ENCODE data around the gene STK39.

Gene STK39

DNA sequence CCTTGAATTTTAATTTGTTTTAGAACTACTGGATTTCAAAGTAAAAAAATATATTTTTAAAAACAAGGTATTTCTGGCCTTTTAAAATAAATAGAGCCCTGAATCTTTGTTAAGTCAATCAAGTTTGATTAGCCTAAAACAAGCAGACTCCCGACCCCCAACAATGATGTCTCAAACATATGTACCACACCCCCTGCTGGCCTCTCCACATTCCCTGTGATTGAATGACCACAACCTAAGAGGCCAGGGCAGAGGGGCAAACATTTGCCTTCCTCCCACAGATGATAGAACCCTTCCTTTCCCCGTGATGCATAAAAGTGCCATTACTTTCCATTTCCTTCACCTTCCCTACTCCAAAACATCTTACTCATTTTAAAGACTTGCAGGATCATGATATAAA is 130.9 kb downstream of the STK39 start:
- Histone ChIP-seq H3K9me3 (ENCODE audit: insufficient read depth, low read length) (no peaks in the 10 kb centered on the region), H3K27me3 (ENCODE audit: insufficient read depth, insufficient read length) (no peaks in the 10 kb centered on the region), H3K36me3 (ENCODE audit: insufficient read depth, insufficient read length, low read length) (no peaks in the 10 kb centered on the region), H3K4me3 (ENCODE audit: insufficient read length, low read depth) (no peak overlapping the region), H3K4me1 (ENCODE audit: insufficient read depth, insufficient read length) (peaks cover 6% of the 10 kb centered on the region), H3K9ac (ENCODE audit: insufficient read length, low read depth) (no peak overlapping the region)
- TF ChIP-seq YY1 (IDR thresholded peaks at IDR 0.05; ENCODE audit: insufficient read depth, insufficient read length) (no peak), SUZ12 (IDR thresholded peaks at IDR 0.05; ENCODE audit: extremely low read depth, insufficient read depth, insufficient read length) (no peak), ZNF274 (IDR thresholded peaks at IDR 0.05; ENCODE audit: low read depth, low read length) (no peak)
- peak; percentile 49 for DNase-seq (ENCODE audit: low read depth, low spot score)

DNA sequence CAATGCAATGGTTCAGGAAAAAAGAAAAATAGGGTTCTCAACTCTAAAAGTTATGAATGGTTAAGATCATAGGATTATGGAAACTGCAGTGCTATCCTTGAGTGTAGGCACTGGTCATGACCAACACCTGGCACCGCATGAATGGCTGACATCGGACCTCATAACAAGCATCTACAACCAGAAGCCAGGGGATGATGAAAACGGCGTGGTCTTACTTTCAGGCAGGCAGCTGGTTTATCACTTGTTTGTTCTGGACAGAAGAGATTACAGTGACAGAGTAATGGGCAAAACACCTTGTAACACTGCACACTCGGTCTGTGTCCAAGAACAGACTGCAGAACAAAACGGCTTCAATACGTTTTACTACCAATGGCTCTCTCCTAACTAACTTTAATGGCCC is 132.8 kb downstream of the STK39 start:
- Histone ChIP-seq H3K36me3 (ENCODE audit: insufficient read depth, insufficient read length, low read length) (no peaks in the 10 kb centered on the region), H3K27me3 (ENCODE audit: insufficient read depth, insufficient read length) (no peaks in the 10 kb centered on the region)

DNA sequence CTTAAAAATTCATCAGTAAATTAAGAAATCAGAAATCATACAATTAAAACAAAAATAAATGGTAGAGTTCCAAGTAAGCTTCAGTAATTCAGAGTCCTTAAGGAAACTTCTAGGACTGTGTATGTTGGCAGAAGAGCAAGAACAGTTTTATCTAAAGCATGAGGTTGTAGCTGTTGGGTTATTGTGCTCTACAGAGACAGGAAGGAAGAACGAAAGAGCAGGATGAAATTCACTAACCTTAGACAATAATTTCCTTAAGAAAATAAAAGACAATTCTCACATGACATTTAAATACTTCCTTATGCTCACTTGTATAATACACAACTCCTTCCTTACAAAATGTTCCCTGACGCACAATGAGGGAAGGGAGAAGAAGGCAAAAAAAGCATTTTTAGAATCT is 133.4 kb downstream of the STK39 start:
- no peak overlapping the region for H3K9ac ChIP-seq (ENCODE audit: insufficient read length, low read depth)
- peaks cover 5% of the 10 kb centered on the region for H3K4me1 ChIP-seq (ENCODE audit: insufficient read depth, insufficient read length)
- DNase-seq (ENCODE audit: low read depth, low spot score) = no peak
- no peaks in the 10 kb centered on the region for H3K36me3 ChIP-seq (ENCODE audit: insufficient read depth, insufficient read length, low read length)
- H3K9me3 ChIP-seq (ENCODE audit: insufficient read depth, low read length) = no peaks in the 10 kb centered on the region
- TF ChIP-seq YY1 (IDR thresholded peaks at IDR 0.05; ENCODE audit: insufficient read depth, insufficient read length) (no peak), SUZ12 (IDR thresholded peaks at IDR 0.05; ENCODE audit: extremely low read depth, insufficient read depth, insufficient read length) (no peak), ZNF274 (IDR thresholded peaks at IDR 0.05; ENCODE audit: low read depth, low read length) (no peak)
- H3K27me3 ChIP-seq (ENCODE audit: insufficient read depth, insufficient read length) = no peaks in the 10 kb centered on the region
- H3K4me3 ChIP-seq (ENCODE audit: insufficient read length, low read depth) = no peak overlapping the region

More for the DNA sequence above, 132.8 kb downstream of the STK39 start:
- Histone ChIP-seq H3K4me1 (ENCODE audit: insufficient read depth, insufficient read length) (peaks cover 6% of the 10 kb centered on the region), H3K9me3 (ENCODE audit: insufficient read depth, low read length) (no peaks in the 10 kb centered on the region), H3K4me3 (ENCODE audit: insufficient read length, low read depth) (no peak overlapping the region), H3K9ac (ENCODE audit: insufficient read length, low read depth) (no peak overlapping the region)
- DNase-seq (ENCODE audit: low read depth, low spot score) = no peak
- TF ChIP-seq SUZ12 (IDR thresholded peaks at IDR 0.05; ENCODE audit: extremely low read depth, insufficient read depth, insufficient read length) (no peak), YY1 (IDR thresholded peaks at IDR 0.05; ENCODE audit: insufficient read depth, insufficient read length) (no peak), ZNF274 (IDR thresholded peaks at IDR 0.05; ENCODE audit: low read depth, low read length) (no peak)

DNA sequence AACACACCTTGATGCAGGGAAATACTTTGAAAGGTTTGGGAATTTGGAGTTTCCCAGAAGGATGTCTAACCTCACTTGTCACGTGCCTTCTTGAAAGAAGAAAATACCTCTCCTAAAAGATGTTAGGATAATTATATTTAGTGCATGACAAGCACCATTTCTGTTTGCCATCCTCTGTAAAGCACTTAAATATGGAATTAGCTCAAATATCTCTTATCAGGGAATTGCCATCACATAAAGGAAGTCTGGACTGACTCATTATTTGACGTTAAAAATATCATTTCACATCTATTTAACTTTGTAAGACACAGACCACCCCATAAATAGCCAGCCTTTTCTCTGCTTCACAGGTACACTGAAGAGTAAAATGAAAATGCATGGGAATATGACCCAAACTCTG is 140.1 kb downstream of the STK39 start:
- H3K27me3 ChIP-seq (ENCODE audit: insufficient read depth, insufficient read length) = no peaks in the 10 kb centered on the region
- no peak overlapping the region for H3K9ac ChIP-seq (ENCODE audit: insufficient read length, low read depth)
- DNase-seq (ENCODE audit: low read depth, low spot score) = no peak
- H3K36me3 ChIP-seq (ENCODE audit: insufficient read depth, insufficient read length, low read length) = no peaks in the 10 kb centered on the region
- H3K4me1 ChIP-seq (ENCODE audit: insufficient read depth, insufficient read length) = no peaks in the 10 kb centered on the region
- no peak for TF ChIP-seq YY1 (IDR thresholded peaks at IDR 0.05; ENCODE audit: insufficient read depth, insufficient read length)
- TF ChIP-seq ZNF274 (IDR thresholded peaks at IDR 0.05; ENCODE audit: low read depth, low read length) = no peak
- no peak for TF ChIP-seq SUZ12 (IDR thresholded peaks at IDR 0.05; ENCODE audit: extremely low read depth, insufficient read depth, insufficient read length)
- H3K4me3 ChIP-seq (ENCODE audit: insufficient read length, low read depth) = no peak overlapping the region
- no peaks in the 10 kb centered on the region for H3K9me3 ChIP-seq (ENCODE audit: insufficient read depth, low read length)

DNA sequence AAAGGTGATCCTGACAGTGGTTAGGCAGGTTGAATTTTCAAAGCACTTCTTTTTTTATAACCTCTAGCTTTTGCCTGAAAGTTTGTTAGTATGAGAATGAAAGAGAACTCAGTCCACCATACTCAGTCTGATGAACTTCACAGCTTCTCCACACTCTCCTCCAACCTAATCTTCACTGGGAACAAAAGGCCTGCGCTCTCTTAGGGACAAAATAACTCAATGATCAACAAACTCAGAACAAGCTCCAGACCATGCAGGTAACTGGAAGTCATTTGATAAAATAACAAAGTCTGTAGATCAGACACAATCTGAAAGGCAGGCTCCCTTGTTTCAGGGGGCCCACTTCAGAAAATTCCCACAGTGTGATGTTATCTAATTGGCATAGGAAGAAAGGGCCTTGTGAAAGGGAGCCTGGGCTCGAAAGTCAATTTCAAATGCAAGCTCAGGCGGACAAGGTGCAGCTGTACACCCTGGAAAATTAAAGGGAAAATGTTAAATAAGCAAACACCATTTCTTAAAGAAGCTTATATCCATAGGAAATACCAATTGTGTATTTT is 142.2 kb downstream of the STK39 start:
- Histone ChIP-seq H3K36me3 (ENCODE audit: insufficient read depth, insufficient read length, low read length) (no peaks in the 10 kb centered on the region), H3K4me1 (ENCODE audit: insufficient read depth, insufficient read length) (no peaks in the 10 kb centered on the region), H3K4me3 (ENCODE audit: insufficient read length, low read depth) (no peak overlapping the region), H3K9me3 (ENCODE audit: insufficient read depth, low read length) (no peaks in the 10 kb centered on the region), H3K9ac (ENCODE audit: insufficient read length, low read depth) (no peak overlapping the region), H3K27me3 (ENCODE audit: insufficient read depth, insufficient read length) (no peaks in the 10 kb centered on the region)
- DNase-seq (ENCODE audit: low read depth, low spot score) = no peak
- TF ChIP-seq ZNF274 (IDR thresholded peaks at IDR 0.05; ENCODE audit: low read depth, low read length) (no peak), YY1 (IDR thresholded peaks at IDR 0.05; ENCODE audit: insufficient read depth, insufficient read length) (no peak), SUZ12 (IDR thresholded peaks at IDR 0.05; ENCODE audit: extremely low read depth, insufficient read depth, insufficient read length) (no peak)

DNA sequence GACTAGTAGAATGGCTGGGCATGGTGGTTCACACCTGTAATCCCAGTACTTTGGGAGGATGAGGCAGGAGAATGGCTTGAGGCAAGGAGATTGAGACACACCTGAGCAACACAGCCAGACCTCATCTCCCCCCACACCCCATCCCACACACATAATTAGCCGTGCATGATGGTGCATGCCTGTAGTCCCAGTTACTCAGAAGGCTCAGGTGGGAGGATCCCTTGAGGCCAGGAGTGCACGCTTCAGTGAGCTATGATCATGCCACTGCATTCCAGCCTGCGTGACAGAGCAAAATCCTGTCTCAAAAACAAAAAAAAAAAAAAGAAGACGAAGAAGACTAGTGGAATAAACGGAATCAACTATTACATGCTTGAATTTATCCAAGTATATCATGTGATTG is 150.0 kb downstream of the STK39 start:
- H3K4me3 ChIP-seq (ENCODE audit: insufficient read length, low read depth) = no peak overlapping the region
- DNase-seq (ENCODE audit: low read depth, low spot score) = no peak
- no peaks in the 10 kb centered on the region for H3K9me3 ChIP-seq (ENCODE audit: insufficient read depth, low read length)
- H3K4me1 ChIP-seq (ENCODE audit: insufficient read depth, insufficient read length) = no peaks in the 10 kb centered on the region
- H3K36me3 ChIP-seq (ENCODE audit: insufficient read depth, insufficient read length, low read length) = no peaks in the 10 kb centered on the region
- no peak overlapping the region for H3K9ac ChIP-seq (ENCODE audit: insufficient read length, low read depth)
- H3K27me3 ChIP-seq (ENCODE audit: insufficient read depth, insufficient read length) = no peaks in the 10 kb centered on the region
- TF ChIP-seq ZNF274 (IDR thresholded peaks at IDR 0.05; ENCODE audit: low read depth, low read length) = no peak

DNA sequence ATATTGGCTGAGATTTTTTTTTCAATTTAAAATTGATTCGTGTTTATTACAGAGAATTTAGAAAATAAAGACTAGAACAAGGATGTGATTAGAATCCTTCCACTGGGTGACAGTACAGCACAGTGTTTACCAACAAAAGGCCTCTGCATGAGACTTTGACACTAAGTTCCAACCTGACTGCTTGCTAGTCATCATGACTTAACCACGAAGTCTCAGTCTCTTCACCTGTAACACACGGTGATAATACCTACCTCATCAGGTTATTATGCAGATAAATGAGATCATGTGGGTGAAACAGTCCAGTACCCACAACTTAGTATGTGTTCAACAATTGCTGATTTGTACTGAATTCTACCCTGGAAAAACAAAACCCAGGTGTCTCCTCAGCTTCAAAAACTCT is 151.2 kb downstream of the STK39 start:
- no peaks in the 10 kb centered on the region for H3K4me1 ChIP-seq (ENCODE audit: insufficient read depth, insufficient read length)
- TF ChIP-seq YY1 (IDR thresholded peaks at IDR 0.05; ENCODE audit: insufficient read depth, insufficient read length) (no peak), ZNF274 (IDR thresholded peaks at IDR 0.05; ENCODE audit: low read depth, low read length) (no peak), SUZ12 (IDR thresholded peaks at IDR 0.05; ENCODE audit: extremely low read depth, insufficient read depth, insufficient read length) (no peak)
- H3K27me3 ChIP-seq (ENCODE audit: insufficient read depth, insufficient read length) = no peaks in the 10 kb centered on the region
- H3K4me3 ChIP-seq (ENCODE audit: insufficient read length, low read depth) = no peak overlapping the region
- no peak overlapping the region for H3K9ac ChIP-seq (ENCODE audit: insufficient read length, low read depth)
- no peaks in the 10 kb centered on the region for H3K36me3 ChIP-seq (ENCODE audit: insufficient read depth, insufficient read length, low read length)
- H3K9me3 ChIP-seq (ENCODE audit: insufficient read depth, low read length) = no peaks in the 10 kb centered on the region
- no peak for DNase-seq (ENCODE audit: low read depth, low spot score)

DNA sequence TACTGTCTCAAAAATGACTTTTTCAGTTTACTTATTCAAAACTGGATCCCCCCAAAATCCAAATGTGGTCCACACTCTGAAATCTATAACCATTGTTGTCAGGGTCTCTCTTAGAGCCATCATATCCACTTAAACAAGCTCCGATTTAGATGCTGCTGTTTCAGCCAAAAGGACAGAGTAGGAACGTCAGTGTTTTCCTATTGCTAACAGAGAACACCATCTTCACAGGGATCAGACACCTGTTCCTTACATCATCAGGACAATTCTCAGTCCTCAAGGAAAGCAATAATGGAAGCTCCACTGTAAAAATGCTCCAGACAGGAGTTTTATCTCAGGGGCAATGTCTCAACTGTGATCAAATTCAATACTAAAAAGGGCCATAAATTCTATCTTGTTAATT is 155.4 kb downstream of the STK39 start:
- no peak for TF ChIP-seq ZNF274 (IDR thresholded peaks at IDR 0.05; ENCODE audit: low read depth, low read length)
- no peak for TF ChIP-seq SUZ12 (IDR thresholded peaks at IDR 0.05; ENCODE audit: extremely low read depth, insufficient read depth, insufficient read length)
- TF ChIP-seq YY1 (IDR thresholded peaks at IDR 0.05; ENCODE audit: insufficient read depth, insufficient read length) = no peak
- no peaks in the 10 kb centered on the region for H3K4me1 ChIP-seq (ENCODE audit: insufficient read depth, insufficient read length)
- H3K27me3 ChIP-seq (ENCODE audit: insufficient read depth, insufficient read length) = no peaks in the 10 kb centered on the region

More for the DNA sequence above, 155.4 kb downstream of the STK39 start:
- no peaks in the 10 kb centered on the region for H3K36me3 ChIP-seq (ENCODE audit: insufficient read depth, insufficient read length, low read length)
- no peak for DNase-seq (ENCODE audit: low read depth, low spot score)
- no peaks in the 10 kb centered on the region for H3K9me3 ChIP-seq (ENCODE audit: insufficient read depth, low read length)
- H3K4me3 ChIP-seq (ENCODE audit: insufficient read length, low read depth) = no peak overlapping the region
- H3K9ac ChIP-seq (ENCODE audit: insufficient read length, low read depth) = no peak overlapping the region
